DMS79 (cell line): ENCODE results near the gene SLC9C1.
"Not testable (repeated sequence)": the region's sequence is repeated elsewhere in the genome, so short reads cannot be mapped to it uniquely, and the experiment has no call there.

Experiments used
- DNase-seq: peaks from one replicate; lab custom pipeline; 2025; lab: John Stamatoyannopoulos, UW

Gene SLC9C1

DNA sequence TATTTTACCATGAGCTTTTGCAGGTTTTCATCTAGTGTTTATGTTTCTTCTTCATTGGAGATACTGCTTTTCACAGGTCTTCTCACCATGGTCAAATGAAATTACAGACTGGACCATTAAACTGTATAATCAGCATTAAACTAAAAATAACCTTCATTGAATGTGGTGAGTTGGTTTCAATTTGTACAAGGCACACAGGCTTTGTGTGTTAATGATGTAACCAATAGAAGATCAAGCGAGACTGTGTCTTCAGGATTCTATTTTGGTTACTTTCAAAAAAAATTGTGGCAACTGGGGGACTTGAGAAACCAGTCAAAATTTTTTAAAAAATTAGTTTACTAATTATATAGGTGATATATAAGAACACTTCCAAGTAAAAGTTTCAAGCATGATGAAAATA lies 106.7 kb downstream of the SLC9C1 start:
- DNase-seq = no peak

DNA sequence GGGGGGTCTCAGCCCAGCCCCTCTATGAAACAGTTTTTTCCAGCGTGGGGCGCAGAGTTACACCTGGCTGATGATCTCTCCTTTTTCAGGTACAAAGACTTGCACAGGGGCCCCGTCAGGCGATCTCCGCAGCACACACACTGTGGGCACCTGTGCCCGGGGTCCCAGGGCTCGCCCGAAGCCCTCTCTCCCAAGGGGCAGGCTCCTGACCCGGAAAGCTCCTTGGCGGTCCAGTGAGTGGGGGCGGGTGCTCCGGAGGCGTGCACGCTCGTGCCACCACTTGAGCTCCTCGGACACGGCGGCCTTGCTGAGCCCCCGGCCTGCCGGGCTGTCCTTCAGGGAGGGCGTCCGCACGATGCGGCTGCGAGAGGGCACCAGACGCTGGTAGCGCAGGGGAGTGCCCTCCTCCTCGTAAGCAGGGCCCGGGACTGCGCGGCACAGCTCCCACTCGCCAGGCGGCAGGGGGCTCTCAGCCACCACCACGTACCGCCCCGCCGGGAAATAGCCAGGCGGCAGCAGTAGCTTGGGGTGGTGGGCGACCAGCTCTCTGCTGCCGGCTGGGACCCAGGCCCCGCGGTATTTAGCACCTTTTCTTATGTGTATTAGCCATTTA lies 108.5 kb downstream of the SLC9C1 start:
- DNase-seq = not testable (repeated sequence)

DNA sequence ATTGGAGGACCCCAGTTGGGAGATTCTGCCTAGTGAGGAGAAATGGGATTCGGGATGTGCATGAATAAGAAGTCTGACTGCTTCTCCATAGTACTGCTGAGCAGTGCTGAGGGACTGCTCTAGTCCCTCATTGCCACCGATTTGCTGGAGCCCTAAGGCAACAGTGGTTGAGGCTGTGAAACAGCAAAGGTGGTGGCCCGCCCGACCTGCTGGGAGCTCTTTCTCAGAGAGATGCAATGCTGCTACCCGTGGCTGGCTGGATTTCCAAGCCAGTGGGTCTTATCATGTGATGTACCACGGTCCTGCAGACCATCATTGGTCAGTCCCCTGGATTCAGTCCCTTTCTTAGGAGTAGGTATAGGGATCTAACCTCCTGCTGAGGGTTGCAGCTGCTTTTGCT lies 118.4 kb downstream of the SLC9C1 start:
- DNase-seq = no peak

- DNase-seq = no peak
Observed at GRCh38 chr3:112175037-112175436, 119.0 kb downstream of the SLC9C1 start.

GRCh38 chr3:112171144-112171543 lies 122.9 kb downstream of the SLC9C1 start:
- DNase-seq = no peak

GRCh38 chr3:112170046-112170445 lies 124.0 kb downstream of the SLC9C1 start:
- DNase-seq = no peak

GRCh38 chr3:112167758-112168157 lies 126.3 kb downstream of the SLC9C1 start:
- DNase-seq = no peak

GRCh38 chr3:112149136-112149535 lies 144.9 kb downstream of the SLC9C1 start:
- DNase-seq = no peak

DNA sequence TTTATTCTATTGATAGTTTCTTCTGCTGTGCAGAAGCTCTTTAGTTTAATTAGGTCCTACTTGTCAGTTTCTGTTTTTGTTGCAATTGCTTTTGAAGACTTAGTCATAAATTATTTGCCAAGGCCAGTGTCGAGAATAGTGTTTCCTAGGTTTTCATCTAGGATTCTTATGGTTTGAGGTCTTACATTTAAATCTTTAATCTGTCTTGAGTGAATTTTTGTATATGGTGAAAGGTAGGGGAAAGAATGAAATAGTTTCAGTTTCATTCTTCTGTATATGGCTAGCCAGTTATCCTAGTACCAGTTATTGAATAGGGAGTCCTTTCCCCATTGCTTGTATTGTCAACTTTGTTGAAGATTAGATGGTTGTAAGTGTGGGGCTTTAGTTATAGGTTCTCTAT lies 150.3 kb downstream of the SLC9C1 start:
- DNase-seq = no peak

- DNase-seq = no peak
Observed at GRCh38 chr3:112143251-112143650, 150.8 kb downstream of the SLC9C1 start.

GRCh38 chr3:112141293-112141692 lies 152.7 kb downstream of the SLC9C1 start:
- no peak for DNase-seq

- no peak for DNase-seq
Observed at GRCh38 chr3:112140584-112140983, 153.4 kb downstream of the SLC9C1 start.

GRCh38 chr3:112138219-112138969 lies 155.6 kb downstream of the SLC9C1 start:
- DNase-seq = no peak

DNA sequence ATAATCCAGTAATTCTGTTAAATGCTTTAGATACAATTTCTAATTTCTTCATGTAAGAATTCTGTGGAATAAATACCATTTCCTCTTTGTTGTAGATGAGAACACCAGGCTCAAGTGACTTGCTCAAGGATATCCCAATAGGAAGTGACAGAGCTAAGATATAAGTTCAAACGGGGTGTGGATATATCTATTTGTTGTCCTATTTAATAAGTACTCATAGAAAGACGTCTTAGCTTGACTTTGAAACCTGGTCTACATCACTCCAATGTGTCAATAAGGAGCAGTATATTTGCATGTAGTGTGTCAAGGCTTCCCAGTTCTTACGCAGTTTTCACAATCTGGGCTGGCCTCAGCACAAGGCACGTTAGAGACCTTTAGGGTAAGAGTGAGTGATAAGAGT lies 156.2 kb downstream of the SLC9C1 start:
- no peak for DNase-seq

- no peak for DNase-seq
Observed at GRCh38 chr3:112136959-112137693, 156.9 kb downstream of the SLC9C1 start.

DNA sequence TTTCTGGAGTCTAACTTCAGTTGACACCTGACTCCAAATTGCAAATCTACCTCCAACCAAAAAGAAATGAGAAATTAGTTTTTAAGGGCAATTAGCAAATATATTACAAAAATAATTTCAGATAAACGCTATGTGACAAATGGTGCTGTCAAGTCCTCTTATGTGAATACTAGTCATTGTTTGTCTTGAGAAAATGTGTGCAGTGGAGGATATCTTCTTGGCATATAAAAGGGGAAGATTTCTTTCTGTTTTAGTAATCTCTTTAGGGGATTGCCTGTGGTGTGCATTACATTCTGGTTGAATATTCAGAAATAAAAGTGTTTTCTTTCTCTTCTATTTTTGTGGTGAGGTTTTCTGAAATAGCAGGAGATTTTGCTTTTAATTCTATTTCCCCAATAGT lies 158.0 kb downstream of the SLC9C1 start:
- DNase-seq = no peak

DNA sequence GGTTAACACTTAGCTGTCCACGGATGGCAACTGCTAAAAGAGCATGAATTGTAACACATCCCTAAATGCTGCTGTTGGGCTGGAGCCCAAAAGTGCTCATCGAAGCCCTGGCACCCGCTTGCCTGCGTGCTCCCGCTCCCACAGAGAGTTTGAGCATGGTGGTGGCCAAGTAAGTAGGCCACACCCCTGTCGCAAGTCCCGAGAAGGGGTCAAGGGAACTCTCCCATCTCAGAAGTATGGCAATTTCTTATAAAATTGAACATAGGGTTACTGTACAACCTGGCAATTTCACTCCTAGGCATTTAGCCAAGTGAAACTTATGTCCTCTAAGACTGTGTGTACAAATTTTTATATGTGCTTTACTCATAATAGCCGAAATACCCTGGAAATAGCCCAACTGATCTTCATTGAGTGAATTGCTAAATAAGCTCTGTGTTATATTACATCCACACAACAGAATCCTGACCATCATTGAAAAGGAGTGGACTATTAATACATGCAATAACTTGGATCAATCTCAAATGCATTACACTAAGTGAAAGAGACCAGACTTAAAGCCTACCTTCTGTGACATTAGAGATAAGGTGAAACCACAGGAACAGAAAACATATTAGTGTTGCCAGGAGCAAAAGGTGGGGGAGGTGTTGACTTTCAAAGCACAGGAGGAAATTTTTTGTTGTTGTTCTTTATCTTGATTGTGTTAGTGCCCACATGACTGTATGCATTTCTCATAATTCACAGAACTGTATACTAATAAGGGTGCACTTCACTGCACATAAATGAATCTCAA lies 159.5 kb downstream of the SLC9C1 start:
- DNase-seq = no peak

DNA sequence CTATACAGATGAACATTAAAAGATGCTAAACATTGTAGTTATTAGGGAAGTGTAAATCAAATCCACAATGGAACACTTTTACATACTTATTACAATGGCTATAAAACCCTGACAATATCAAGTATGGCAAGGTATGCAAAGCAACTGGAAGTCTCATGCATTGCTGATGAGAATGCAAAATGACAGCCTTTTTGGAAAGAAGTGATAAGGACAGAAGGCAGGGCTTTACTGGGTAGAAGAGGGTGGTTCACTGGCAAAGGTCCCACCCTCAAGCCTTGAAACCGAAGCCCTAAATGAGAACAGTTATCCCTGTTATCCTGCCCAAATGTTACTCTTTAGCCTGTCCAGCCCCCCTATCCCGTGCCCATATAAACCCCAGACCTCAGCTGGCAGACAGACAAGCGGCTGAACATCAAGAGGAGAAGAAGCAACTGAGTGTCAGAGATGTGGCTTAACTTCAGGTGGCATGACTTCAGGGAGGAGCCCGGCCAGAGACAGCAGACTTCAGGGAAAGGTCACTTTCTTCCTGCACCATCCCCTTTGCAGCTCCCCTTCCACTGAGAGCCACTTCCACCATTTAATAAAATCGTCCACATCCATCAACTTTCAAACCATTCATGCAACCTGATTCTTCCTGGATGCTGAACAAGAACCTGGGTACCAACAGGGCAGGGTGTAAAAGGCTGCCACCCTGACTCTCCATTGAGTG lies 160.2 kb downstream of the SLC9C1 start:
- no peak for DNase-seq

DNA sequence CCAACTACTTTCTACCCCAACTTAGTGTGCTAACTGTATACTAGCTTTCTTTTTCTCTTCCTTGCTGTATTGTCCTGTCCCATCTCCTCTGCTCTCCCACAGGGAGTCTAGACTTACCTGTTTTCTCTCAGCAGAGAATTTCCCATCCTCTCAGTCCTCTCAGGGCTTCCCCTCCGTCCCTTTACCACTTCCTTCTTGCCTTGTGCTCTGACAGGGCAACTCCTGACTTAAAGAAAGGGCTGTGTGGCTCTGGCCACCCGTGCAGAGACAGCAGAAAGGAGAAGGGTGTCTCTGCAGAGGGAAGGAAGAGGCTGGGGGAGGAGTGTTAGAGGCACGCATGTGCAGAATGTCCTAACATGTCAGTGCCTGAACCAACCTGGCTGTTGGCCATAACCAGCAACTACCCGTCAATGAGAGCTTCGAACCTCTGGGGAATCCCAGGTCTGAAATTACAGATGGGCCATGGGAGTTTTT lies 161.0 kb downstream of the SLC9C1 start, which contains the start of gene GCSAM:
Gene GCSAM, minus strand, starts transcription at position 274 of the 474 bp plus-strand sequence. Its CDS starts 128 bp downstream, at position 146.
- DNase-seq = no peak

DNA sequence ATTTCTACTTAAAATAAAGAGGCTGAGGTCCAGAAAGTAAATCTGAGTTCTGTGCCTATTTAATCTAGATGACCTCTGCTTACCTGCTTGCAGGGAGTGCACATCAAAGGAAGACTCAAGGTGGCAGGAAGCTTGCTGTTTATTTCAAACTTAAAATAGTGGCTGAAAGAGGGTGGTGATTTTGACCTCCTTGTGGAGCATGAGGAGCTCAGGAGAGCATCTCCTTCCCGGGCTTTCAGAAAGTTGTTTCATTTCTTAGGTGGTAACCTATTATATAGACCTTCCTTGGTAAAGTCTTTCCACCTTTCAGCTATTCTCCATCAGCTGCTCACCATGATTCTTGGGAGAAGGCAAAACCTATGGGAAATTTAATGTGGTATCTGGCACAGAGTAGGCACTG lies 161.5 kb downstream of the SLC9C1 start:
- DNase-seq = no peak

DNA sequence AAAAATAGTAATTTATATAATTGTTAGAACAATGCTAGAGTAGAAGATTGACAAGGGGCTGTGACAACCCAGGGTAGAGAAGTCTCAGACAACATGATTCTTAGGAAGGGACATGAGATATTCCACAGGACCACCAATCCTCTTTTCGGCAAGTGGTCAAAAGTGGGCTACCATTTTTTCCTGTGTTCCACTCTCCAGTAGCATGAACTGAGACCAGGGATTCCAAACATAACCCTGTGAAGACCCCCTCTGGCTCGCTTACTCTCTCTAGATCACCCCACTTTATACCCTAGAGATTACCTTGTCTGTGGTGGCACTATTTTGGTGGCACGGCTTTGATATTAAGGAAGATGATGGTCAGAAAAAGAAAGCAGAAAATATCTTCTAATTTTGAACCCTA lies 161.9 kb downstream of the SLC9C1 start:
- DNase-seq = no peak
